Measurements from ENCODE around the gene NFKBIE. TPM values are rescaled to one million over a fixed set of nuclear protein-coding genes. Genes with fewer than 3 reads are reported as not detected.

The NFKBIE gene
- polyA plus RNA-seq, 3 donors = 9.6 to 12.8 (median 12.1) TPM

DNA sequence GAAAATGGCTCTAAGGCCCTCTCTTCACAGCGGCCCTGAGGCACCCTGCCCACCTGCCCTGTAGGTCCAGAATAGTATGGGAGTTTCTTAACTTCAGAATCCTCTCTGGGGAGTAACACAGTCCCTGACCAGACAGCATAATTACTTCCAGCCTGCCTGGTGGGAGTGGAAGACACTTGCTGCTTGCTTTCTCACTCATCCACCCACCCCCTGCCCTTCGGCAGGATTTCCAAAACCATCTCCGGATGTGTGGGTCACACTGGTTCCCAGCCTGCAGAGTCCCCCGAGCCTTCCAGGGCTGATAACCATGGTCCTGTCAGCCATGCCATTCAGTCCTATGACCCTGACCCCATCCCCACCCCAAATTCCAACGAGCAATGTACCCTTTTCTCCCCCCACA lies 36.5 kb downstream of the NFKBIE start:
- DNase-seq = no peak

DNA sequence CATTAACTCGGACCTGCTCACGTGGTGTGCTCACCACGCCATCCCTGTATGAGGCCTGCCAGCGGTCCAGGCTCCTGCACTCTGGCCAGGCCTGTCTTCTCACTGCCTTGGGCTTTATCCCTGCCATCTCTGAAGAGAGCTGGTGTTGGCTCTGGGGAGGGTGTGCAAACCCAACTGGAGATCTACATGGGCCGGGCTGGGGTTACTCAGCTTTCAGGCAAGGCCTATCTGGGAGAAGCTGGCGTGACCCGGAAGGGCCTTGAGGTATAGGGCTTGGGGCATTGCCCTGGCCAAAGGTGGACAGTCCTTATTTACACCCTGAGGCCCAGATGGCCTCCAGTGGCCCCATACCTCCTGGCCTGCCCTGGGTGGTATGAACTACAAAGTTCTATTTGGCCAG lies 36.9 kb downstream of the NFKBIE start:
- no peak for DNase-seq

DNA sequence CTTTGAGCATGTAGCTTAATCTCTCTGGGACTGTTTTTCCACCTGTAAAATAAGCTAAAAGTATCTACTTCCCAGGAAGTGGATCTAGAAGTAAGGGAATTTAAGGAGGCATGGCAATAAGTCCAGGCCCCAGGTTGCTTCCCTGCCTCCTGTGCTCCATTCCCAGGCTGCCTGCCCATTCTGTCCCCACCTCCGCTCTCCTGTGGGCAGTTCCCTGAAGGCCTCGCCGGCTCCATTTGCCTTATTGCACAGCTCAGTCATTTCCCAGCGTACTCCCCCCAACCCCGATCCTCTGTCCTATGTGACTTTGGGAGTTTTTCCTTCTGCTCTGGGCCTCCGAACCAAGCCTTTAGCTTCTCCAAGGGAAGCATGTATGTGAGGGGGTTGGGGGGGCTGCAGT lies 37.3 kb downstream of the NFKBIE start:
- no peak for DNase-seq

DNA sequence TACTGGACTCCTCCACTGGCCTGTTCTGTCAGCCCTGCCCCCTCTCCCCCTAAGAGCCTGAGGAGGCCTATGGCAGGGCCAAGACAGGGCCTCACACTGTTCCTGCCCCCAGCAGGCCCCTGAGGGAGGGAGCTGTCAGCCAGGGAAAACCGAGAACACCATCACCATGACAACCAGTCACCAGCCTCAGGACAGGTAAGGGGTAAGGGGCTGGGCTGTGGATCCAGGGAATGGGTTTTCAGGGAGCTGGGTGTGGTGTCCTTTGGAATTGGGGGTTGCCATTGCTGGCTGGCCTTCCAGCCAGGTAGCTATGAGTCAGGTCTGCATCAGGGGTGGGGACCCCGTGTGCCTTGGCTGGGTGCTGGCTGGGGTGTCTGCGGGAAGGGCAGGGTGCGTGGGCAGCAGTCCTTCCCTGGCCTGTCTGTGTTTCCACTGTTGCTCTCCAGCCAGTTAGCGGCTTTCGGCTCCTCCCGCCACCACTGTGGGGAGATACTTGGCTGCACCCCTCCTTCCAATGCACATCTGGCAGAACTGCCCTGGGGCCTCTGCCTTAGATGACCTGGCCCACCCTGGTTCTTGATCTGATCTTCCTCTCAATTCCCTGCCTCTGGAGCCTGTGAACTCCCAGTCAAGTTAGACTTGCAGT lies 38.1 kb downstream of the NFKBIE start:
- DNase-seq = no peak

DNA sequence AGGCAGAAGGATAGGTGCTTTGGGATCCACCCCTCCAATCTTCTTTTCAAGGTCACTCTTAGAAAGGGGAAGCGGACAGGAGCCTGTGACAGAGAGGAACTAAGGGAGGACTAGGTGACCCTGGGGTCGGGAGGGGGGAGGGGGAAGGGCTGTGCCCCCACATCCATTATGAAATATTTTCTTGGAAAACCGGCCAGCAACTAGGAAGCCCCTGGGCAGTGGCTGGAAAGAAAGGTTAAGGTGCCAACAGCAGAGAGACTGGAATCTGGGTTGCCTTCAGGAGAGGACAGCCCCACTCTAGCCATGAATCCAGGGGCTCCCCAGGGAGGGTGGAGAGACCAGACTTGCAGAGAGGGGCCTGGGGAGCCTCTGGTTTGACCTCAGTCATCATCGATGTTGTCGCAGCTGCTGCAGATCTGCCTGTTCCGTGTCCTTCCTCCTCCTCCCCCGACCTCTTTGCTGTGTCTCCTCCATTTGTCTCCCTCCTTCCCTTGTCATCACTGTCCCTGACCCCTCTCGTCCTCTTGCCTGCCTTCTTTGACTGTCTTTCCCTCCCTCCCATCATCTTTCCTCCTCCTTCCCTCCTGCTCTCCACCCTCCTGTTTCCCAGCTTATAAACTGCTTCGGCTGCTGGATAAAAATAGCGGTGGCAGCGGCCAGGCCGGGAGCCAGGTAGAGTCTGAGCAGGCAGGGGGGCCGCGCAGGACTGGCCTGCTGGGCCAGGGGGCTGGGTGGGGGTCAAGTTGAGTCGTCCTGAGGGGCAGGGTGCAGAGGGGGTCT lies 38.8 kb downstream of the NFKBIE start:
- DNase-seq = no peak

DNA sequence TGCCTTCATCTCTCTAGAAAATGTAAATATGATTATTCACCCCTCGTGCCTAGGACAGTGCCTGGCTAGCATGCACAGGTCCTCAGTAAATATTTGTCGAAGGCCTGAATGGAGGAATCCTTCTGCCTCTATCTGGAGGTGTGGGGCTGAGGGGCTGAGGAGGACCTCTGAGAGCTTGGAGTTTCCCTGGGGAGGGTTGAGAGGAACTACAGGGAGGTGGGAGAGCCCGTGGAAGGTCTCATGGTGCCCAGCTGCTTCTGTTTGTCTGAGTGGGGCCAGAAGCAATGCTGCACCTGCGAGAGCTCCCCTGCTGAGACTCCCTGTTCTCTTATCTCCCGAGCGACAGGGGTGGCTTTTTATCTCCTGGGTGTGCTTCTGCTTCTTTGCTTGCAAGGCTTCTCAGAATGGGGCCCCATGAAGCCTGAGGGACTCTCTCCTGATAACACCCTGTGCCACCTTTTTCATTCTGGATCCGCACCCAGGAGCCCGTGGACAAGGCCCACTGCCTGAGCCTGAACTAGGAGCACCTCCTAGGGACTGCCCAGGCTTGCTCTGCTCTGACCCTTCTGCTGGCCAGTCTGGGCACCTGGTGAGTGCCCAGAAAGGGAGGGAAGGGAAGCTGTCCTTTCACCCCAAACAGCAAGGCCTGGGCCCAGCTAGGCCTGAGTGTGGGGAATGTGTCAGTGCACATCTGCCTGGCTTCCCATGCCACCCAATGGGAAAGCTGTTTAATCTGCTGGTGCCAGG lies 39.6 kb downstream of the NFKBIE start:
- DNase-seq = no peak

DNA sequence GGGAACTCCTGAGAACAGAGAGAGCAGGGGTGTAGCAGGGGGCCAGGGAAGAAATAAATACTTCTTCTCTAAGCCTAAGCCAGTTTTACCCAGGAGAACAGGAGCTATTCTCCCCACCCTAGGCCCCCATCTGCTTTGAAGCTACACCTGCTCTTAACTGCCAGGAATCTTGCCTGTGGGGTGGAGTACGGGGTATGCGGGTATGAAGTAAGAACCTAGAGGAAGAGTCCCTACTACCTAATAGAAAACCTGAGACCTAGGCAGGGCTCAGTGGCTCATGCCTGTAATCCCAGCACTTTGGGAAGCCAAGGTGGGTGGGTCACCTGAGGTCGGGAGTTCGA lies 40.4 kb downstream of the NFKBIE start:
- no peak for DNase-seq

DNA sequence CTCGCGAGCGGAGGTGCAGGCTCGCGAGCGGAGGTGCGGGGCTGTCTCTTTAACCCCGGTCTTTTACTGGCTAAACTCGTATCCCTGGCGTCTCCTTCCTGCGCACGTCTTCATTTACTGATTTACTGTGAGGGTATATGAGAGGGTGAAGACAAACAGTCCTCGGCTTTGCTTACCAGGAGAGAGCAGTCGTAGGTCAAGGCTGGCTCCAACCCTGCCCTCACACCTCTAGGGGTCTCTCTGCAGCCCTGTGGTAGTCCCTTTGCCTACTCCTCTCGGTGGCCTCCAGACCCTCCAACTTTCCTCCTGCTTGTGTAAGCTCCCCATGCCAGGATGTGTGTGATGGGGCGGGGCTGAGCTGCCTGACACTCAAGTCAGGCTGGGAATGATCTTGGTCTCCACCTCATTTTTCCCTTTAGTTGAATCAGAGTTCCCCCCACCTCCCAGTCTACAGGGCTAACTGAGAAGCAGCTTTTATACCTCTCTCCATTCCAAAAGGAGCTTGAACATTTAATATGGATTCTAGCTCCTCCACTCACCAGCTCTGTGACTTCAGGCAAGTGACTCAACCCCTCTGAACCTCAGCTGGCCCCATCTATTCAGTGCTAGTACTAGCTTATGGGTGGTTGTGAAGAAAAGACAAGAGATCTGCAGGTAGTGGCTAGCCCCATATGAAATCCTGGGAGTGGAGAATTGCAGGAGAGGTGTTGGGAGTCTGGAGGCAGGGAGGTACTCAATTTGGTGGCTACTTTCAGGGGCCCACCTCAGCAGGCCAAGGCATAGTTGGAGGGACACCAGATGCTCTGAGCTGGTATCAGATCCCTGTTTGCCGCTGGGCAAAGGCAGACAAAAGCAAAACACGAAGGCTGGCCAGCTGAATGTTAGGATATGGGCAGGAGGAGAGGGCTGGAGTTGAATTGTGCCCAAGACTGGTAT lies 41.1 kb downstream of the NFKBIE start:
- DNase-seq = no peak

DNA sequence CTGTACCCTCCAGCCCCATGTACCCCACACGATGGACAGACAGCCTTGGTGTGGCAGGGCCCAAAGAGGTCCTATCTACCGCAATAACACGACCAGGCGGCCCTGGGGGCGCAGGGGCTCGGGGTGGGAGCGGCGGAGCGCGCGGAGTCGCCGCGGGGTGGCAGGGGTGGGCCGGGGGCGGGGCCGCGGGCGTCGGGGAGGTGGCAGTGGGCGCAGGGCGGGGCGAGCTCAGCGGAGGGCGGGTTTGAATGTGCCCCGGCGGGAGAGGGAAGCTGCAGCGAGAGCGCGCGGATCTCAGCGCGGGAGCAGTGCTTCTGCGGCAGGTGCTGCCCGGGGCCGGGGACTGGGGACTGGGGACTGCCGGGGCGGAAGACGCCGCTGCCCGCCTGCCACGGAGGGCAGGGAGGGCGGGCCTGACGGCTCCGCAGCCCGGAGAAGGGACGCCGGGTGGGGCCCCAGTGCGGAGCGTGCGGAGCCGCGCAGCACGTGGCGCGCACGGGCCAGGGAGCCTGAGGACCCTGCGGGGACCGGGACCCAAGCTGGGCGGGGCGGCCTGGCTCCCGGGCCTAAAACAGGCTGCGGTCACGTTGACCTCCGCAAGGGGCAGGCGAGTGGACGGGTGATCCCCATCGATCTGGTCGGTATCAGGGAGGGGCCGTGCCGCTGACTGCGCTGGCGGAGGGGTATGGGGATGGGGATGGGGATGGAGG lies 41.9 kb downstream of the NFKBIE start, which contains the start of gene SLC29A1:
Gene SLC29A1, plus strand, starts transcription at position 277 of the 710 bp plus-strand sequence. CDS start 3,719 bp downstream, outside the sequence.
- no peak for DNase-seq

DNA sequence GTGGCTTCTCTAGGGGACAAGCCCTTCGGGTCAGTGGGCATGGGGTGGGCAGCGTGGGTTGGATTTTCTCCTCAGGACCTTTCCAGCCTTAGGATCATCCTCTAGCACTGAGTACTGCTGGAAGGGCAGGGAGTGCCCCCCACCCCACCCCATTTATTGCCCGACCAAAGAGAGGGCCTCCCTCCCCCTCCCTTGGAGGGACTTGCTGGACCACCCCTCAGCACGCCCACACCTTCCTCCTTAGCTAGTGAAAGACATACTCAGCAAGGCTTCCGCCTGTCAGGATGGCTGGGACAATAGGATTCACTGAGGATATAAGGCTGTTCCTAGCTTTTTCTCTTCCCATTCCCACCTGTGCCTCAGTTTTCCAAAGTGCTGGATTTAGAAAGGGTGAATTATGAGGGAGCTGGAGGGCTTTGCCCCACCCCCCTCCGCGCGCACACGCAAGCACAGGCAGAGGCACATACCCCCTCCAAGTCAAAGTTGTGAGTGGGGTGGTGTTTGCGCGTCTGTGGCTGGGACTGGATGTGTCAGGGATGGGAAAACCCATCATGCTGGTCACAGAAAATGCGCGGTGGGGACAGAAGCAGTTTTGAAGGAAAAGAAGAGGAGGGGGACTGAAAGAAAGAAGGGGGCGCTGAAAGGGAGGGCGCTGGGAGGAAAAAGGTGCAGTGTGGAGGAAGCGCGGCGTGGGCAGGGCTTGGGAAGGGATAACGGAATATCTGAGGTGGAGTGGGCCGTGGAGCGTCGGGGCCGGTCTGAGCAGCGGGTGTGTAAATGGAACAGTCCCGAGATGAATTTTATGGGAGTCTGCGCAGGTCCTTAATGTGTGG lies 42.6 kb downstream of the NFKBIE start:
- DNase-seq = no peak

DNA sequence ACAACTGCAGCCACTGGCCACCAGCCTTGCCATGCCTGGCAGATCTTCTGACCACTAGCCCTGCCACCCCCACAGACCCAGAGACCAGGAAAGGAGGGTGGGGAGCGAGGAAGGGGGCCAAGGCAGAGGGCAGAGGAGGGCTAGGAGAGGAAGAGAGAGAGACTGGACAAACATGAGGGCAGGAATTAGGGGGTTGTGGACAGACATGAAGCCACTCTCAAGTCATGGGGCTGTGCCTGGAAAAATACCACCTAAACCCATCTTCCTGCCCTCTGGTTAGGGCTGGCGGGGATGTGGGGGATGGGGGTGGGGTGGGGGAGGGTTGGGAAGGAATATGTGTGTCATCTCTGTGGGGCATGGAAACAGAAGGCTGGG lies 43.4 kb downstream of the NFKBIE start:
- DNase-seq = no peak

DNA sequence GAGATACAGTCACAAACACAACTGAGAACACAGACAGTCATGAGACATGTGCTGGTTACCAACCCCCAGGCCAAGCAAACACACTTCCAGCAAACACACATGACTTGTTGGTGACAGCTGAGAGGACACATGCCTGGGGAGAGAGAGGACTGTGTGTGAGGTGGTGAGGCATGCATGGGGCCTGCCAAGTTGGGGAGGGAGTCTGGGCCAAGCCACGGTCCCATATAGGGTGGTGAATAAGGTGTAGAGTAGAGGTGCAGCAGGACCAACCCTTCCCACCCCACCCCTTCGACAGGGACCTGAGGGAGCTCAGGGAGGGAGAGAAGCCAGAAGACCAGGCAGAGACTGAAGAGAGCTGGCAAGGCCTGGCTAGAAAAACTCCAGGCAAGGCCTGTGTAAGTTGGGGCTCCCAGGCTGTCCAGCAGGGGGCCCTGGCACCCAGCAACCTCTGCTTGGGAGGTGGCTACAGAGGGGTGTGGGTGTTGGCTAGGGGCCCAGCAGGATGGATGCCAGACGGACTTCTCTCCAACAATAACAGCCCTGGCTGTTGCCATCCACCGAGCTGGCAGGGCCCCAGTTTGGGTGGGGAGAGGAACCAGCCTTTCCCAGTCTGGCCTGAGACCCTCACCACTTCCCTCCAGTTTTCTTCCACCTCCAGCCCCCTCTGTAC lies 43.9 kb downstream of the NFKBIE start:
- no peak for DNase-seq

DNA sequence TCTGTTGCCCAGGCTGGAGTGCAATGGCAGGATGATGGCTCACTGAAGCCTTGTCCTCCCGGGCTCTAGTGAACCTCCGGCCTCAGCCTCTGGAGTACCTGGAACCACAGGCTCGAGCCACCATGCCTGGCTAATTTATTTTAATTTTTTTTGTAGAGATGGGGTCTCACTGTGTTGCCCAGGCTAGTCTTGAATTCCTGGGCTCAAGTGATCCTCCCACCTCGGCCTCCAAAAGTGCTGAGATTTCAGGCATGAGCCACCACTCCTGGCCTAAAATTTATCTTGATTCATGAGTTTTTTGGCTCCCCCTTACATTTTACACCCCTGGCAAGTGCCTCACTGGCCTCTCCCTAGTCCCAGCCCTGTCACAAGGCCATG lies 44.4 kb downstream of the NFKBIE start:
- no peak for DNase-seq

DNA sequence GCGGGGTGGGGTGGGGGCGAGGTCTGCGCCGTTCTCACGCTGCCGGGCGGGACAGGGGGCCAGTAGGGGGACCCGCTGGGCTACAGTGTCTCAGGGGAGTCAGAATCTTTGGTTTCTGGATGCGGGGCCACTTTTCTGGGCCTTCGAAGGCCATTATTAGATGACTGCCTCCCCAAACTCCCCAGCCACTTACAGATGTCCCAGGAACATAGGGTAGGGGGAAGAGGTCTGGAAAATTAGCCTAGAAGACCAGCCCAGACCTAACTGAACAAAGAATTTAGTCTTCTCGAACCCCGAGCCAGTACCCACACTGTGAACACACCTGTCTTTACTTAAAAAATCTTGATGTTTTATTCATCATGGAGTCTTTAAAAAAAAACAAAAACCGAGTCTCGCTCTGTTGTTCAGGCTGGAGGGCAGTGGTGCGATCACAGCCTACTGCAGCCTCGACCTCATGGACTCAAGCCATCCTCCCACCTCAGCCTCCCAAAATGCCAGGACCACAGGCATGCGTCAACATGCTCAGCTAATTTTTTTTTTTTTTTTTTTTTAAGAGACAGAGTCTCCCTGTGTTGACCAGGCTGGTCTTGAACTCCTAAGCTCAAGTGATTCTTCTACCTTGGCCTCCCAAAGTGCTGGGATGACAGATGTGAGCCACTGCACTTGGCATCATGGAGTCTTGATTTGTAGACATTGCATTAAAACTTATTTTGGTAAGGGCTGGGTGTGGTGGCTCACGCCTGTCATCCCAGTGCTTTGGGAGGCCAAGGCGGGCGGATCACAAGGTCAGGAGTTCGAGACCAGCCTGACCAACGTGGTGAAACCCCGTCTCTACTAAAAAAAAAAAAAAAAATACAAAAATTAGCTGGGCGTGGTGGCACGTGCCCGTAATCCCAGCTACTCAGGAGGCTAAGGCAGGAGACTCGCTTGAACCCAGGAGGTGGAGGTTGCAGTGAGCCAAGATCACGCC lies 45.3 kb downstream of the NFKBIE start:
- DNase-seq = no peak

DNA sequence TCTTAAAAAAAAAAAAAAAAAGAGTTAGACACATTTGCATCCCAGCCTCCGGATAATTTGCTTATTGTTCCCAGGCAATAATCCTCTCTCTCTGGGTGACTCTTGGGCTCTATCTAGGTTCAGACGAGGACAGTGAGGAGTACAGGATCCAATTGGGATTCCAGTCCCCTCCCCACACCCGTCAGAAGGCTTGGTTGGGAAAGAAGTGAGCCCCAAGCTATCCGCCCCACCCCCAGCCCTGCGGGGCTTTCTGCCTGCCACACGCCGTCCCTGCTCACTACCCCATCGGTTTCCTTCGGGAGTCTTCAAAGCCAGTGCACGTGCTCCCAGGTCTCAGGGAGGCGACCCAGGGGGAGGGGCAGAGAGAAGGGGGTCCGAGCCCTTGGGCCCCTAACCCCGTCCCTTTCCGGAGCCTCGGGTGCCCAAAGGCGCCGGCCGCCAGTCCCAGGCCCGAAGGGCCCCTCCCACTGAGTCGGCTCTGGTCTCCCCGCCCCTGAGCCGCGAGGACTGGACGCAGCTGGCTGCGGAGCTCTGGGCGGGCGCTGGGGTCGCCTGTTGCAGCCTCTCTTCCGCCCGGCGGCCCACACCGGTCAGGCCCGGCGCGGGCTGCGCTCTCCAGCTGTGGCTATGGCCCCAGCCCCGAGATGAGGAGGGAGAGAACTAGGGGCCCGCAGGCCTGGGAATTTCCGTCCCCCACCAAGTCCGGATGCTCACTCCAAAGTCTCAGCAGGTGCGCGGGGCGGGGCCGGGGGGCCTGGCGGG lies 46.1 kb downstream of the NFKBIE start:
- peak; percentile 88 for DNase-seq

DNA sequence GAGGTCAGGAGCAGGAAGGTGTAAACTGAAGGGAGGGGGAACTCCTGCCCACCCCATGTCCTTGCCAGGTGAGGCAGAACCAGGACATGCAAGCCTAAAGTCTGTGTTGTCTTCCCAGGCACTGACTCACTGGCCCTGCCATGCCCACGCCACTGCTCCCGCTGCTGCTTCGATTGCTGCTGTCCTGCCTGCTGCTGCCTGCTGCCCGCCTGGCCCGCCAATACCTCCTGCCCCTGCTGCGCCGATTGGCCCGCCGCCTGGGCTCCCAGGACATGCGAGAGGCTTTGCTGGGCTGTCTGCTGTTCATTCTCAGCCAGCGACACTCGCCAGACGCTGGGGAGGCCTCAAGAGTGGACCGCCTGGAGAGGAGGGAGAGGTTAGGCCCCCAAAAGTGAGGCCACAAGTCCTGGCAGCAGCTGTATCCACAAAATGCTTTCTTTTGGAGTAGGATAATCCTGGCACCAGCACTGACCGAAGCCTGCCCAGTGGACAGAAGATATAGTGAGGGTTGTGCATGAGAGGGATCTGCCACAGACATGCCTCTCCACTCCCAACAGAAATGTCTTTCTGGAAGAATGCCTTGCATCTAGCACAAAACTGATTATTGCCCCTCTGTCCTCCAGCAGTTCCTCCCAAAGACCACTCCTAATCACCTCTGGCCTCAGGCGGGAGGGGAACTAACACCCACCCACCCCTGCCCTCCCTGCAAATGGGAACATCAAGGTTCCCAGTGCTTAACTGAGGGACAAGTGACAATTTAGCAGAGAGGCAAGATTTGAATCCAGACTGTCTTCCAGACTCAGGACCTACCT lies 47.8 kb downstream of the NFKBIE start:
- DNase-seq = no peak

Measured in renal pelvis (tissue), 4 donors.